KMS-11 (cell line): ENCODE measurements around the gene COX6A1.

ENCODE experiments used
- H2AFZ ChIP-seq: fragments of 200-600 bp; sonication (generic); 2 replicates; pipeline ENCODE4 v1.6.1; 2016; ENCODE audit warnings: antibody characterized with exemption, mixed run types, low read depth
- H3K27ac ChIP-seq: fragments of 200-600 bp; sonication (generic); 2 replicates; pipeline ENCODE4 v1.6.1; 2016; ENCODE audit warnings: mild to moderate bottlenecking, mixed run types
- H3K27me3 ChIP-seq: fragments of 200-600 bp; sonication (generic); 2 replicates; pipeline ENCODE4 v1.6.1; 2017; ENCODE audit warnings: mild to moderate bottlenecking, low read depth, mixed run types, moderate library complexity; ENCODE audit not compliant: insufficient read depth
- H3K36me3 ChIP-seq: fragments of 200-600 bp; sonication (generic); 2 replicates; pipeline ENCODE4 v1.6.1; 2017; ENCODE audit warnings: mild to moderate bottlenecking, mixed run types; ENCODE audit not compliant: insufficient read depth
- H3K4me1 ChIP-seq: fragments of 200-600 bp; sonication (generic); 2 replicates; pipeline ENCODE4 v1.6.1; 2016; ENCODE audit warnings: mild to moderate bottlenecking, low read depth, mixed run types; ENCODE audit not compliant: poor library complexity, severe bottlenecking
- H3K4me2 ChIP-seq: fragments of 200-600 bp; sonication (generic); 2 replicates; pipeline ENCODE4 v1.7.0; 2016; ENCODE audit warnings: mild to moderate bottlenecking, mixed run types
- H3K4me3 ChIP-seq: fragments of 200-600 bp; sonication (generic); IDR thresholded peaks from 2 replicates; pipeline ENCODE4 v1.6.1; 2017; ENCODE audit warnings: low read depth, low read length, mixed read lengths; ENCODE audit not compliant: insufficient read depth
- H3K79me2 ChIP-seq: fragments of 200-600 bp; sonication (generic); 2 replicates; pipeline ENCODE4 v1.6.1; 2016; ENCODE audit warnings: low read depth, mixed run types; ENCODE audit not compliant: insufficient read depth
- H3K9ac ChIP-seq: fragments of 200-600 bp; sonication (generic); 2 replicates; pipeline ENCODE4 v1.6.1; 2016; ENCODE audit warnings: mild to moderate bottlenecking, mixed run types
- H4K20me1 ChIP-seq: fragments of 200-600 bp; sonication (generic); 2 replicates; pipeline ENCODE4 v1.6.1; 2016; ENCODE audit warnings: mild to moderate bottlenecking, mixed run types; ENCODE audit not compliant: insufficient read depth
- CTCF ChIP-seq: fragments of 200-600 bp; sonication (generic); conservative IDR thresholded peaks from 2 replicates; pipeline ENCODE4 v1.6.1; 2017; ENCODE audit warnings: low read depth, mild to moderate bottlenecking, antibody characterized with exemption, low read length, moderate library complexity, mixed read lengths

The COX6A1 gene

GRCh38 chr12:120397824-120398540, 39.9 kb upstream of the COX6A1 start:
- H3K4me3 ChIP-seq, result no peak overlapping the region

GRCh38 chr12:120399531-120399930, 38.4 kb upstream of the COX6A1 start:
- Histone ChIP-seq H3K27me3 (no peaks in the 10 kb centered on the region), H3K9ac (no peak overlapping the region), H2AFZ (no peak overlapping the region), H3K4me3 (no peak overlapping the region), H3K4me2 (no peak overlapping the region), H3K4me1 (no peaks in the 10 kb centered on the region), H3K36me3 (no peaks in the 10 kb centered on the region), H4K20me1 (no peaks in the 10 kb centered on the region), H3K79me2 (no peaks in the 10 kb centered on the region), H3K27ac (no peak overlapping the region)
- TF ChIP-seq CTCF, result no peak

More at GRCh38 chr12:120397824-120398540, 39.9 kb upstream of the COX6A1 start:
- no peaks in the 10 kb centered on the region for H3K79me2 ChIP-seq
- no peak overlapping the region for H2AFZ ChIP-seq
- H3K4me2 ChIP-seq, result no peak overlapping the region
- no peaks in the 10 kb centered on the region for H3K27me3 ChIP-seq
- no peak for TF ChIP-seq CTCF
- H4K20me1 ChIP-seq, result no peaks in the 10 kb centered on the region
- H3K36me3 ChIP-seq, result no peaks in the 10 kb centered on the region
- no peak overlapping the region for H3K9ac ChIP-seq
- no peaks in the 10 kb centered on the region for H3K4me1 ChIP-seq
- no peak overlapping the region for H3K27ac ChIP-seq

- Histone ChIP-seq H3K27me3 (no peaks in the 10 kb centered on the region), H3K4me3 (no peak overlapping the region), H2AFZ (no peak overlapping the region), H3K27ac (no peak overlapping the region), H3K79me2 (no peaks in the 10 kb centered on the region), H3K4me1 (no peaks in the 10 kb centered on the region), H3K4me2 (no peak overlapping the region), H3K9ac (no peak overlapping the region), H3K36me3 (no peaks in the 10 kb centered on the region), H4K20me1 (no peaks in the 10 kb centered on the region)
- TF ChIP-seq CTCF, result no peak
Observed at GRCh38 chr12:120402217-120402616, 35.7 kb upstream of the COX6A1 start.

- Histone ChIP-seq H3K4me2 (no peak overlapping the region), H2AFZ (no peak overlapping the region), H3K79me2 (no peaks in the 10 kb centered on the region), H3K4me1 (no peaks in the 10 kb centered on the region), H4K20me1 (no peaks in the 10 kb centered on the region), H3K36me3 (no peaks in the 10 kb centered on the region), H3K27me3 (no peaks in the 10 kb centered on the region), H3K27ac (no peak overlapping the region), H3K4me3 (no peak overlapping the region), H3K9ac (no peak overlapping the region)
- no peak for TF ChIP-seq CTCF
Observed at GRCh38 chr12:120403869-120404268, 34.0 kb upstream of the COX6A1 start.
